Caco-2 (cell line): ENCODE results near the gene MED26. TPM values are rescaled to one million over a fixed set of nuclear protein-coding genes. Genes with fewer than 3 reads are reported as not detected.
"Not testable (repeated sequence)": the region's sequence is repeated elsewhere in the genome, so short reads cannot be mapped to it uniquely, and the experiment has no call there.

ENCODE experiments used
- BruUV-seq: library from RNA; stranded (reverse); fragments of 400-500 nt; replicated peaks from 2 replicates; lab custom pipeline; 2021; lab: Mats Ljungman, UMichigan
- CTCF ChIA-PET: fragments of 300-600 bp; sonication (Branson Sonifier 250); formaldehyde crosslinking; loops from one replicate; lab custom pipeline; 2022; ENCODE audit warnings: antibody characterized with exemption; lab: Charles Lee
- POLR2A ChIA-PET: fragments of 300-600 bp; sonication (Branson Sonifier 250); formaldehyde crosslinking; loops from one replicate; lab custom pipeline; 2022; ENCODE audit warnings: antibody characterized with exemption; lab: Charles Lee
- DNase-seq, 2 experiments: peaks; one replicate each; pipeline versions ENCODE4 v3.0.0 to v3.0.0-alpha.2; 2020 to 2022
- H3K27me3 ChIP-seq: replicated peaks from 2 replicates; pipeline ENCODE4 v1.6.0; 2011; ENCODE audit warnings: low read length; ENCODE audit not compliant: control insufficient read depth, insufficient read depth
- H3K36me3 ChIP-seq: 2 replicates; pipeline ENCODE4 v1.5.1; 2011; ENCODE audit warnings: low read length; ENCODE audit not compliant: control insufficient read depth, insufficient read depth
- H3K4me1 ChIP-seq: fragments of 250-450 bp; sonication (Bioruptor Pico); 2 replicates; pipeline ENCODE4 v1.5.1; 2020; ENCODE audit warnings: mild to moderate bottlenecking
- H3K4me3 ChIP-seq: 2 replicates; pipeline ENCODE4 v1.5.1; 2011; ENCODE audit warnings: low read depth, mild to moderate bottlenecking, control low read depth, low read length
- H3K9me3 ChIP-seq: fragments of 250-450 bp; sonication (Bioruptor Pico); 2 replicates; pipeline ENCODE4 v1.5.1; 2020; ENCODE audit warnings: mild to moderate bottlenecking, moderate library complexity
- H3K27ac Mint-ChIP-seq: one replicate; pipeline ENCODE4 v1.8.0; 2022; ENCODE audit warnings: mixed read lengths; ENCODE audit not compliant: unreplicated experiment
- H3K27me3 Mint-ChIP-seq: one replicate; pipeline ENCODE4 v1.8.0; 2022; ENCODE audit warnings: mixed read lengths; ENCODE audit not compliant: insufficient read depth, unreplicated experiment
- H3K36me3 Mint-ChIP-seq: one replicate; pipeline ENCODE4 v1.8.0; 2022; ENCODE audit warnings: mild to moderate bottlenecking, mixed read lengths; ENCODE audit not compliant: insufficient read depth, unreplicated experiment
- H3K4me1 Mint-ChIP-seq: one replicate; pipeline ENCODE4 v1.8.0; 2022; ENCODE audit warnings: low read depth, mixed read lengths; ENCODE audit not compliant: unreplicated experiment
- H3K4me3 Mint-ChIP-seq: one replicate; pipeline ENCODE4 v1.8.0; 2022; ENCODE audit warnings: mild to moderate bottlenecking, moderate library complexity, mixed read lengths; ENCODE audit not compliant: unreplicated experiment
- H3K9me3 Mint-ChIP-seq: one replicate; pipeline ENCODE4 v1.8.0; 2022; ENCODE audit warnings: mixed read lengths; ENCODE audit not compliant: unreplicated experiment
- intact Hi-C: fragments of 100-400 bp; cut with micrococcal nuclease; formaldehyde crosslinking; loops from one replicate; pipeline ENCODE4 v1.10.0; 2022; ENCODE audit not compliant: unreplicated experiment
- total RNA-seq: library from RNA; stranded (reverse); gene quantifications from 2 replicates; pipeline ENCODE4 v1.2.3, GENCODE V29; 2022
- TF ChIP-seq, protein P1 (sequence below), 2 experiments: fragments of 200-600 bp in 1 of 2; IDR thresholded peaks; 1 replicate in 1 of 2; 2 replicates in 1 of 2; pipeline versions ENCODE4 v1.5.1 to v1.8.0; 2011 to 2022; ENCODE audit warnings: antibody characterized with exemption in 1 of 2, control low read depth in 1 of 2, inconsistent platforms in 1 of 2, low read depth in 1 of 2, low read length in 1 of 2, mild to moderate bottlenecking in 1 of 2, moderate library complexity in 1 of 2; ENCODE audit not compliant: insufficient read depth in 1 of 2, severe bottlenecking in 1 of 2, unreplicated experiment in 1 of 2

The MED26 gene
- total RNA-seq, 1 experiment from 2014 or later, result 11.4 TPM

- BruUV-seq, result no TSS peak
- no peaks in the 10 kb centered on the region for H3K27me3 Mint-ChIP-seq
- no peaks in the 10 kb centered on the region for H3K9me3 ChIP-seq
- H3K4me1 Mint-ChIP-seq, result peaks cover 7% of the 10 kb centered on the region
- no peak for DNase-seq
- no peaks in the 10 kb centered on the region for H3K9me3 Mint-ChIP-seq
- intact Hi-C loops, result no loop called here
- TF ChIP-seq, protein P1, sequence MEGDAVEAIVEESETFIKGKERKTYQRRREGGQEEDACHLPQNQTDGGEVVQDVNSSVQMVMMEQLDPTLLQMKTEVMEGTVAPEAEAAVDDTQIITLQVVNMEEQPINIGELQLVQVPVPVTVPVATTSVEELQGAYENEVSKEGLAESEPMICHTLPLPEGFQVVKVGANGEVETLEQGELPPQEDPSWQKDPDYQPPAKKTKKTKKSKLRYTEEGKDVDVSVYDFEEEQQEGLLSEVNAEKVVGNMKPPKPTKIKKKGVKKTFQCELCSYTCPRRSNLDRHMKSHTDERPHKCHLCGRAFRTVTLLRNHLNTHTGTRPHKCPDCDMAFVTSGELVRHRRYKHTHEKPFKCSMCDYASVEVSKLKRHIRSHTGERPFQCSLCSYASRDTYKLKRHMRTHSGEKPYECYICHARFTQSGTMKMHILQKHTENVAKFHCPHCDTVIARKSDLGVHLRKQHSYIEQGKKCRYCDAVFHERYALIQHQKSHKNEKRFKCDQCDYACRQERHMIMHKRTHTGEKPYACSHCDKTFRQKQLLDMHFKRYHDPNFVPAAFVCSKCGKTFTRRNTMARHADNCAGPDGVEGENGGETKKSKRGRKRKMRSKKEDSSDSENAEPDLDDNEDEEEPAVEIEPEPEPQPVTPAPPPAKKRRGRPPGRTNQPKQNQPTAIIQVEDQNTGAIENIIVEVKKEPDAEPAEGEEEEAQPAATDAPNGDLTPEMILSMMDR (IDR thresholded peaks at IDR 0.05; ENCODE audit: insufficient read depth in 1 of 2, low read depth in 1 of 2, low read length in 1 of 2, severe bottlenecking in 1 of 2, unreplicated experiment in 1 of 2), result no peak
- no peak overlapping the region for H3K4me3 Mint-ChIP-seq
- CTCF ChIA-PET, result interaction anchor here (0.6 kb wide), 1 partner anchor 254 kb away, joined by 3 read pairs; no protein-coding TSS in a partner anchor
- H3K4me3 ChIP-seq, result no peak overlapping the region
- POLR2A ChIA-PET, result interaction anchor here (0.6 kb wide), 2 partner anchors 11 to 301 kb away, joined by 4 read pairs; partner anchors contain the start of gene TMEM38A
- H3K27ac Mint-ChIP-seq, result no peak overlapping the region
- H3K4me1 ChIP-seq, result peaks cover 5% of the 10 kb centered on the region; the same call in 1 of the 2 replicates
- no peaks in the 10 kb centered on the region for H3K27me3 ChIP-seq
- peaks cover 6% of the 10 kb centered on the region for H3K36me3 Mint-ChIP-seq
- no peaks in the 10 kb centered on the region for H3K36me3 ChIP-seq
These were observed 43.8 kb upstream of the MED26 start for GRCh38 chr19:16671652-16672274.

DNA sequence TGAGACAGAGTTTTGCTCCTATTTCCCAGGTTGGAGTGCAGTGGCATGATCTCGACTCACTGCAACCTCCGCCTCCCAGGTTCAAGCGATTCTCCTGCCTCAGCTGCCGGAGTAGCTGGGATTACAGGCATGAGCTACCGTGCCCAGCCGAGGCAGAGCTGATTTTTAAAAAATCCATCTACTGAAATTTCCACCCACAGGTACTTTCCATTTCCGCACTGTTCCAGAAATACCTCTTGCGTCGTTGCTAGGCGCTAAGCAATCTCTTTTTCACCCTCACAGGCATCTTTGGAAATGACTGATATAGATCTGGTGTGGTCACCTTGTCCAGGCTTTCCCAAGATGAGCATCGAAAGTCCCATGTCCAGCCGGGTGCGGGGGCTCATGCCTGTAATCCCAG is 42.3 kb upstream of the MED26 start:
- no peak overlapping the region for H3K4me3 Mint-ChIP-seq
- Histone ChIP-seq H3K4me1 (no peaks in the 10 kb centered on the region), H3K27me3 (no peaks in the 10 kb centered on the region), H3K4me3 (no peak overlapping the region), H3K9me3 (no peaks in the 10 kb centered on the region), H3K36me3 (no peaks in the 10 kb centered on the region)
- POLR2A ChIA-PET, result no interaction called here
- DNase-seq, result no peak
- no peaks in the 10 kb centered on the region for H3K9me3 Mint-ChIP-seq
- H3K36me3 Mint-ChIP-seq, result peaks cover 6% of the 10 kb centered on the region
- BruUV-seq, result no TSS peak
- H3K27ac Mint-ChIP-seq, result no peak overlapping the region
- CTCF ChIA-PET, result no interaction called here
- no peaks in the 10 kb centered on the region for H3K4me1 Mint-ChIP-seq
- H3K27me3 Mint-ChIP-seq, result no peaks in the 10 kb centered on the region
- intact Hi-C loops, result no loop called here
- TF ChIP-seq, protein P1 (IDR thresholded peaks at IDR 0.05; ENCODE audit: insufficient read depth in 1 of 2, low read depth in 1 of 2, low read length in 1 of 2, severe bottlenecking in 1 of 2, unreplicated experiment in 1 of 2), result no peak

- DNase-seq, H3K27ac Mint-ChIP-seq, H3K4me1 ChIP-seq, H3K9me3 Mint-ChIP-seq, H3K27me3 Mint-ChIP-seq, H3K36me3 ChIP-seq, H3K27me3 ChIP-seq, H3K4me3 ChIP-seq, intact Hi-C loops, H3K9me3 ChIP-seq, H3K4me3 Mint-ChIP-seq, BruUV-seq, H3K4me1 Mint-ChIP-seq, POLR2A ChIA-PET: not testable (repeated sequence)
- peaks cover 10% of the 10 kb centered on the region for H3K36me3 Mint-ChIP-seq
- CTCF ChIA-PET, result interaction anchor here (0.7 kb wide), 1 partner anchor 1004 kb away, joined by 3 read pairs; no protein-coding TSS in a partner anchor
These were observed 40.7 kb upstream of the MED26 start for GRCh38 chr19:16668702-16669101.
